PFSK-1 (cell line): Measurements from ENCODE around the gene CCDC15.

Experiments
- FOXP2 ChIP-seq: optimal IDR thresholded peaks from 2 replicates; pipeline ENCODE3; 2011; ENCODE audit warnings: borderline replicate concordance, control low read depth, inconsistent platforms; ENCODE audit not compliant: insufficient read depth; ENCODE audit errors: extremely low read length, extremely low read depth
- POLR2AphosphoS5 ChIP-seq: IDR thresholded peaks from 2 replicates; pipeline ENCODE4 v1.6.1; 2012; ENCODE audit warnings: low read depth, mild to moderate bottlenecking, control low read depth, low read length, moderate library complexity
- REST ChIP-seq, 2 experiments: IDR thresholded peaks; 2 replicates each; pipeline versions ENCODE4 v1.6.1 to v1.8.0; 2011 to 2012; ENCODE audit warnings: low read depth in 2 of 2, low read length in 2 of 2, control low read depth in 1 of 2, inconsistent platforms in 1 of 2, mild to moderate bottlenecking in 1 of 2, moderate library complexity in 1 of 2; ENCODE audit not compliant: insufficient read depth in 1 of 2
- SIN3A ChIP-seq: IDR thresholded peaks from 2 replicates; pipeline ENCODE4 v1.6.1; 2012; ENCODE audit warnings: mild to moderate bottlenecking, low read length, moderate library complexity, borderline replicate concordance; ENCODE audit not compliant: insufficient read depth
- TAF1 ChIP-seq: IDR thresholded peaks from 2 replicates; pipeline ENCODE4 v1.6.1; 2012; ENCODE audit warnings: low read length, control low read depth, borderline replicate concordance; ENCODE audit not compliant: insufficient read depth

CCDC15 gene

GRCh38 chr11:124988063-124988462, 34.1 kb downstream of the CCDC15 start:
- TF ChIP-seq SIN3A = no peak
- TF ChIP-seq REST (IDR thresholded peaks at IDR 0.05; ENCODE audit: insufficient read depth in 1 of 2, low read depth in 2 of 2, low read length in 2 of 2) = no peak
- no peak for TF ChIP-seq POLR2AphosphoS5
- TF ChIP-seq FOXP2 = no peak
- no peak for TF ChIP-seq TAF1

GRCh38 chr11:125001079-125001778, 47.2 kb downstream of the CCDC15 start:
- TF ChIP-seq REST (IDR thresholded peaks at IDR 0.05; ENCODE audit: insufficient read depth in 1 of 2, low read depth in 2 of 2, low read length in 2 of 2) (no peak), FOXP2 (no peak), SIN3A (no peak), TAF1 (no peak), POLR2AphosphoS5 (no peak)

- TF ChIP-seq FOXP2 (no peak), TAF1 (no peak), SIN3A (no peak), POLR2AphosphoS5 (no peak), REST (IDR thresholded peaks at IDR 0.05; ENCODE audit: insufficient read depth in 1 of 2, low read depth in 2 of 2, low read length in 2 of 2) (no peak)
Measured at GRCh38 chr11:125001849-125002248, 47.8 kb downstream of the CCDC15 start.

GRCh38 chr11:125005491-125005890, 51.5 kb downstream of the CCDC15 start:
- TF ChIP-seq TAF1 (no peak), POLR2AphosphoS5 (no peak), REST (IDR thresholded peaks at IDR 0.05; ENCODE audit: insufficient read depth in 1 of 2, low read depth in 2 of 2, low read length in 2 of 2) (no peak), FOXP2 (no peak), SIN3A (no peak)

GRCh38 chr11:125016413-125016812, 62.4 kb downstream of the CCDC15 start:
- TF ChIP-seq POLR2AphosphoS5 (no peak), TAF1 (no peak), REST (IDR thresholded peaks at IDR 0.05; ENCODE audit: insufficient read depth in 1 of 2, low read depth in 2 of 2, low read length in 2 of 2) (no peak), SIN3A (no peak), FOXP2 (no peak)
